Sigmoid colon (tissue), 7 donors: Measurements from ENCODE around the gene HDDC3. TPM values are rescaled to one million over a fixed set of nuclear protein-coding genes. Genes with fewer than 3 reads are reported as not detected.

Experiments
- DNase-seq: peaks from one replicate; pipeline ENCODE4 v3.0.0-alpha.2; 2019
- H3K27ac ChIP-seq, 4 donors: fragments of 200-600 bp; sonication (generic); one replicate each; pipeline ENCODE4 v1.5.1; 2016 to 2019; ENCODE audit warnings: mild to moderate bottlenecking in 1 of 4
- H3K27me3 ChIP-seq, 3 donors: fragments of 200-600 bp; sonication (generic); one replicate each; pipeline ENCODE4 v1.5.1; 2019; ENCODE audit warnings: mild to moderate bottlenecking in 1 of 3
- H3K36me3 ChIP-seq, 4 donors: fragments of 200-600 bp; sonication (generic); one replicate each; pipeline ENCODE4 v1.5.1; 2016 to 2019
- H3K4me1 ChIP-seq, 4 donors: fragments of 200-600 bp; sonication (generic); one replicate each; pipeline ENCODE4 v1.5.1; 2017 to 2019
- H3K4me3 ChIP-seq, 4 donors: fragments of 200-600 bp; sonication (generic); one replicate each; pipeline ENCODE4 v1.5.1; 2017 to 2019; ENCODE audit warnings: mild to moderate bottlenecking in 2 of 4, moderate library complexity in 1 of 4
- H3K9me3 ChIP-seq, 4 donors: fragments of 200-600 bp in 3 of 4; sonication (generic) in 3 of 4; one replicate each; pipeline versions ENCODE4 v1.5.1 to v1.6.1; 2013 to 2019
- EP300 ChIP-seq, 4 donors: sonication (generic); formaldehyde crosslinking; IDR thresholded peaks; one replicate each; pipeline ENCODE4 v1.6.1; 2017; ENCODE audit warnings: antibody characterized with exemption in 4 of 4
- POLR2A ChIP-seq, 2 donors: fragments of 450-650 bp; IDR thresholded peaks; one replicate each; pipeline ENCODE4 v1.6.1; 2016; ENCODE audit warnings: antibody characterized with exemption in 2 of 2, mild to moderate bottlenecking in 2 of 2, moderate library complexity in 2 of 2
- POLR2AphosphoS5 ChIP-seq, 4 donors: sonication (generic); formaldehyde crosslinking; IDR thresholded peaks; one replicate each; pipeline ENCODE4 v1.6.1; 2017; ENCODE audit warnings: antibody characterized with exemption in 4 of 4
- WGBS, 2 donors: extraction: QIAGEN DNeasy Blood & Tissue Kit; methylation state at CpG; one replicate each; pipeline ENCODE4 v1.1.7; 2013; 5-methylcytosine and 5-hydroxymethylcytosine counted together
- intact Hi-C: fragments of 100-400 bp; cut with DNase I; formaldehyde crosslinking; loops from one replicate; pipeline ENCODE4 v1.15.1; 2023
- polyA plus RNA-seq, 3 donors: library from polyadenylated mRNA; stranded (reverse); fragments of 200-250 nt; gene quantifications; one replicate each; pipeline ENCODE4 v1.2.3, GENCODE V29; 2013
- total RNA-seq, 4 donors: library from RNA; depleted of rRNA; stranded (reverse); fragments of >200 nt; gene quantifications; one replicate each; pipeline ENCODE4 v1.1.0, GENCODE V29; 2016
- TF ChIP-seq, protein P1 (sequence below), 4 experiments: fragments of 450-650 bp in 3 of 4; fragments of 200-600 bp in 1 of 4; IDR thresholded peaks; one replicate each; pipeline ENCODE4 v1.5.1; 2016 to 2019; ENCODE audit warnings: antibody characterized with exemption in 4 of 4, mild to moderate bottlenecking in 3 of 4, moderate library complexity in 2 of 4
- donor health status: healthy with polysubstance abuse.
- donor health status: Bipolar disorder and iron deficiency.
- donor health status: healthy.

The HDDC3 gene
- total and polyA plus RNA-seq, 7 donors: 5.2 to 27.0 (median 10.7) TPM

DNA sequence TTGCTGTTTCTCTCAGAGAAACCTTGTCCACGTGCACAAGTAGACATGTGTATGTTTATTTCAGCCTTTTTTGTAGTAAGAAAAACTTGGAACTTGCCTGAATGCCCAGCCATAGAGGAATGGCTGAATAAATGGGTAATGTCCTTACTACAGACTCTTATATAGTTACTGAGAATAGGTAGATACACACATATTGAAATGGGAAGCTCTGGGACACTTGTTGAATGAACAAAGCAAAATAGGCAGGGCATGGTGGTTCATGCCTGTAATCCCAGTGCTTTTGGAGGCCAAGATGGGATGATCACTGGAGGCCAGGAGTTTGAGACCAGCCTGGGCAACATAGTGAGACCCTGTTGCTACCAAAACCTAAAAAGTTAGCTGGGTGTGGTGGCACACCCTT is 4.5 kb upstream of the HDDC3 start:
- WGBS, 2 donors: 82 to 88% methylated on average over 1 of the region's 1 CpG
- no peak overlapping the region for H3K4me3 ChIP-seq

DNA sequence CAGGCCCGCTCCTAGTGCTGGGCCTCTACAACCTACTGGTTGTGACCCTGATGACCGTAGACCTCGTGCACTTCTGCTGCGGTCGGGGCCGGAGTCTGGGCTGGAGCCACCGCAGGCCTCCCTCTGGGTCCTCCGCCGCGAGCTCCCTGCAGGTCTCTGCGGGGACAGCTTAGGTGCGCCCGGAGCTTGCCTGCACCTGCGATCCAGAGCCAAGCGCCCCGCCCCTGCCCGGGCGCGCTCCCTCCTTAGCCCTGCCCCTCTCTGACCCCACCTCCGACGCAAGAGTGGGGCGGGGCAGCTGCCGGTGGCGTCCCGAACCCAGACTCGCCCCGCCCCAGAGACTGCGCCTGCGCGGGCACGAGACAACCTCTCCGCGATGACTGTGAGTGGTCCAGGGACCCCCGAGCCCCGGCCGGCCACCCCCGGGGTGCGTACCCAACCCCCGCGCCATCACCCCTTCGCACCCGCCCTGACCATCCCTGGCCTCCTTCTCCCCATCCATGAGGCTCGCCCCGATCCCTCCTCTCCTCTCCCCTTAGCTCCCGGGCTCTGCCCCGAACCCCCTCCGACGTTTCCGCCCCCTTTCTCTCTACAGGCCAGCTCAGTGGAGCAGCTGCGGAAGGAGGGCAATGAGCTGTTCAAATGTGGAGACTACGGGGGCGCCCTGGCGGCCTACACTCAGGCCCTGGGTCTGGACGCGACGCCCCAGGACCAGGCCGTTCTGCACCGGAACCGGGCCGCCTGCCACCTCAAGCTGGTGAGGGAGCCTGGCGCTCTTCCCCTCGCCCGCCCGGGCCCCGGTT is 2.8 kb upstream of the HDDC3 start, which contains the start of gene UNC45A:
UNC45A (plus strand) TSS at position 337 of the 803 bp plus-strand sequence; CDS start at position 377, 40 bp downstream.
- Histone ChIP-seq H3K4me3 (peak within 1 kb of the TSS; percentile 54 to 79 (median 66)), H3K27me3 (no peaks in the 10 kb centered on the region), H3K27ac (peak within 1 kb of the TSS; percentile 79 to 86 (median 82)), H3K9me3 (no peaks in the 10 kb centered on the region), H3K4me1 (peaks cover 0 to 57% (median 47%) of the 10 kb centered on the region in 4 donors), H3K36me3 (peaks cover 6 to 32% (median 20%) of the 10 kb centered on the region in 4 donors)
- peak; percentile 95 for DNase-seq
- 1% methylated on average over 65 of the region's 65 CpGs for WGBS, 2 donors
- TF ChIP-seq EP300 (IDR thresholded peaks at IDR 0.05) (no peak), POLR2A (IDR thresholded peaks at IDR 0.05) (peak in 1 of 2 donors; percentile 71), POLR2AphosphoS5 (IDR thresholded peaks at IDR 0.05) (peak; percentile 52 to 74 (median 60))
- intact Hi-C loops: loop anchor here (5.0 kb wide), 1 partner anchor 288 kb away; no protein-coding TSS in a partner anchor

More for the DNA sequence above, 4.5 kb upstream of the HDDC3 start:
- H3K9me3 ChIP-seq: no peaks in the 10 kb centered on the region
- intact Hi-C loops: no loop called here
- H3K27ac ChIP-seq: no peak overlapping the region
- peaks cover 12 to 49% (median 36%) of the 10 kb centered on the region in 4 donors for H3K36me3 ChIP-seq
- H3K27me3 ChIP-seq: no peaks in the 10 kb centered on the region
- DNase-seq: no peak
- TF ChIP-seq POLR2A (IDR thresholded peaks at IDR 0.05): no peak
- TF ChIP-seq POLR2AphosphoS5 (IDR thresholded peaks at IDR 0.05): no peak
- TF ChIP-seq EP300 (IDR thresholded peaks at IDR 0.05): no peak
- TF ChIP-seq, protein P1, sequence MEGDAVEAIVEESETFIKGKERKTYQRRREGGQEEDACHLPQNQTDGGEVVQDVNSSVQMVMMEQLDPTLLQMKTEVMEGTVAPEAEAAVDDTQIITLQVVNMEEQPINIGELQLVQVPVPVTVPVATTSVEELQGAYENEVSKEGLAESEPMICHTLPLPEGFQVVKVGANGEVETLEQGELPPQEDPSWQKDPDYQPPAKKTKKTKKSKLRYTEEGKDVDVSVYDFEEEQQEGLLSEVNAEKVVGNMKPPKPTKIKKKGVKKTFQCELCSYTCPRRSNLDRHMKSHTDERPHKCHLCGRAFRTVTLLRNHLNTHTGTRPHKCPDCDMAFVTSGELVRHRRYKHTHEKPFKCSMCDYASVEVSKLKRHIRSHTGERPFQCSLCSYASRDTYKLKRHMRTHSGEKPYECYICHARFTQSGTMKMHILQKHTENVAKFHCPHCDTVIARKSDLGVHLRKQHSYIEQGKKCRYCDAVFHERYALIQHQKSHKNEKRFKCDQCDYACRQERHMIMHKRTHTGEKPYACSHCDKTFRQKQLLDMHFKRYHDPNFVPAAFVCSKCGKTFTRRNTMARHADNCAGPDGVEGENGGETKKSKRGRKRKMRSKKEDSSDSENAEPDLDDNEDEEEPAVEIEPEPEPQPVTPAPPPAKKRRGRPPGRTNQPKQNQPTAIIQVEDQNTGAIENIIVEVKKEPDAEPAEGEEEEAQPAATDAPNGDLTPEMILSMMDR (IDR thresholded peaks at IDR 0.05): no peak
- H3K4me1 ChIP-seq: peaks cover 0 to 40% (median 32%) of the 10 kb centered on the region in 4 donors

DNA sequence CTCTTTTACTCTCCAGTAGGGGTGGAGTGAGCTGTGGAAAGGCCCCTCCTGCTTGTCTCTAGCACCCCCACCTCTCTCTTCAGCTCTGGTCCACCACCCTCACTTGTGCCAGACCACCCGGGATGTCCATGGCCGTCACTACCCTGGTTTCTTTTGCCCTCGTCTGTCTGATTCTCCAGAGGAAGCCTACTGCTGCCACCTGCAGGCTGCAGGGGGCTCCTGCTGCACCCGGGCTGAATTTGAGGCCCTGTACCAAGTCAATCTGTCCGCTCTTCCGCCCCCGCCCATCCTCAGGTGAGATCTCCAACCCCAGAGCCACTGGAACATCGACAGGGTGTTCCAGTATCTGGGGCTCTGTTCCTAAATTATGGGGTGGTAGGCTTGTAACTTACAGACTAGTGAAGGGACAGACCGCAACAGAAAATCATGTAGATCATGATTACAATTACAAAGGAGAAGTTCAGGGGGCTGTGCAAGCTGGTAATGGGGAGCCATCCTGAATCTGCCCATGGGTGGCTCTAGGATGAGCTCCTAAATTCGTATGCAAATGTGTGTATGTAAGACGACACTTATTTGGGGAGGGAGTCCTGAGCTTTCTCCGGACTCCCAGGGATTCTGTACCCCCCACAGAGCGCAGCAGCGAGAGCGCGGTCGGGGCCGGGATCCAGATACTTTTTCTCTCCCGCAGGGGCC is 2.1 kb upstream of the HDDC3 start:
- no peak for TF ChIP-seq POLR2A (IDR thresholded peaks at IDR 0.05)
- TF ChIP-seq, protein P1 (IDR thresholded peaks at IDR 0.05): peak; percentile 77 to 86 (median 80)
- intact Hi-C loops: loop anchor here (5.0 kb wide), 1 partner anchor 287 kb away; no protein-coding TSS in a partner anchor
- no peaks in the 10 kb centered on the region for H3K27me3 ChIP-seq
- WGBS, 2 donors: 1 to 2% methylated on average over 19 of the region's 19 CpGs
- peak; percentile 90 for DNase-seq
- H3K27ac ChIP-seq: peak overlapping the region; percentile 79 to 86 (median 82)
- no peaks in the 10 kb centered on the region for H3K9me3 ChIP-seq
- peak overlapping the region; percentile 54 to 79 (median 66) for H3K4me3 ChIP-seq
- H3K4me1 ChIP-seq: peaks cover 0 to 57% (median 50%) of the 10 kb centered on the region in 4 donors
- peaks cover 0 to 25% (median 13%) of the 10 kb centered on the region in 4 donors for H3K36me3 ChIP-seq

DNA sequence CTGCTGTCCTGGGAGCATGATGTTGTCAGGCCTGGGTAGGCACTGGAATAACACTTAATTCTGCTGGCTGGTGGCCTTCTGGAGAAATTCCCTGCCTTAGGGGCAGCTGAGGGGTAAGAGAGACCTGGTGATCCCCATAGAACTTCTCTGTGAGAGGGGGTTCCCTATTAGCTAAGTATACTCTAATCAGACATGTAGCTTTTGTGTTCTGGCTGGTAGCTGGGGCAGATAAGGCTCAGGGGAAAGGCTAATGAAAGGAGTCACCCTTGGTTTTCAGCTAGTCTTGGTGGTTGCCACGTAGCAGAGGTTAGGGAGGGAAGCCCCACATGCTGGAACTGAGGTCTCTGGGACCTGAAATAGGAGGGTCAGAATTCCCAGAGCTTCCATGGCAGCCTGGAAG is 952 bp upstream of the HDDC3 start:
- WGBS, 2 donors: 61 to 86% methylated on average over 1 of the region's 1 CpG
- intact Hi-C loops: loop anchor here (5.0 kb wide), 1 partner anchor 286 kb away; no protein-coding TSS in a partner anchor

More for the DNA sequence above, 952 bp upstream of the HDDC3 start:
- no peaks in the 10 kb centered on the region for H3K9me3 ChIP-seq
- H3K4me3 ChIP-seq: no peak overlapping the region
- peaks cover 0 to 58% (median 53%) of the 10 kb centered on the region in 4 donors for H3K4me1 ChIP-seq
- peaks cover 0 to 14% (median 2%) of the 10 kb centered on the region in 4 donors for H3K36me3 ChIP-seq
- H3K27me3 ChIP-seq: no peaks in the 10 kb centered on the region
- DNase-seq: no peak
- TF ChIP-seq EP300 (IDR thresholded peaks at IDR 0.05) (no peak), POLR2A (IDR thresholded peaks at IDR 0.05) (no peak), POLR2AphosphoS5 (IDR thresholded peaks at IDR 0.05) (no peak)
- TF ChIP-seq, protein P1 (IDR thresholded peaks at IDR 0.05): no peak
- H3K27ac ChIP-seq: peak overlapping the region in 2 of 4 donors; percentile 85 to 92
